ENCODE data around the gene SNX18. TPM values are rescaled to one million over a fixed set of nuclear protein-coding genes. Genes with fewer than 3 reads are reported as not detected.
"Not testable (repeated sequence)": the region's sequence is repeated elsewhere in the genome, so short reads cannot be mapped to it uniquely, and the experiment has no call there.

Gene SNX18
- total and polyA plus RNA-seq, 7 donors = 3.9 to 51.3 (median 37.8) TPM

GRCh38 chr5:54529565-54529964 lies 12.0 kb downstream of the SNX18 start:
- no peak overlapping the region for H3K4me3 ChIP-seq
- intact Hi-C loops (cut with DNase I) = loop anchor here (10.0 kb wide), 1 partner anchor 635 kb away; the partner anchor contains the start of gene GPX8
- peak overlapping the region in 2 of 4 donors; percentile 11 to 99 for H3K27ac ChIP-seq
- H3K36me3 ChIP-seq = no peaks in the 10 kb centered on the region
- TF ChIP-seq, protein P1, sequence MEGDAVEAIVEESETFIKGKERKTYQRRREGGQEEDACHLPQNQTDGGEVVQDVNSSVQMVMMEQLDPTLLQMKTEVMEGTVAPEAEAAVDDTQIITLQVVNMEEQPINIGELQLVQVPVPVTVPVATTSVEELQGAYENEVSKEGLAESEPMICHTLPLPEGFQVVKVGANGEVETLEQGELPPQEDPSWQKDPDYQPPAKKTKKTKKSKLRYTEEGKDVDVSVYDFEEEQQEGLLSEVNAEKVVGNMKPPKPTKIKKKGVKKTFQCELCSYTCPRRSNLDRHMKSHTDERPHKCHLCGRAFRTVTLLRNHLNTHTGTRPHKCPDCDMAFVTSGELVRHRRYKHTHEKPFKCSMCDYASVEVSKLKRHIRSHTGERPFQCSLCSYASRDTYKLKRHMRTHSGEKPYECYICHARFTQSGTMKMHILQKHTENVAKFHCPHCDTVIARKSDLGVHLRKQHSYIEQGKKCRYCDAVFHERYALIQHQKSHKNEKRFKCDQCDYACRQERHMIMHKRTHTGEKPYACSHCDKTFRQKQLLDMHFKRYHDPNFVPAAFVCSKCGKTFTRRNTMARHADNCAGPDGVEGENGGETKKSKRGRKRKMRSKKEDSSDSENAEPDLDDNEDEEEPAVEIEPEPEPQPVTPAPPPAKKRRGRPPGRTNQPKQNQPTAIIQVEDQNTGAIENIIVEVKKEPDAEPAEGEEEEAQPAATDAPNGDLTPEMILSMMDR (IDR thresholded peaks at IDR 0.05) = no peak
- TF ChIP-seq POLR2AphosphoS5 (IDR thresholded peaks at IDR 0.05) (no peak), POLR2A (IDR thresholded peaks at IDR 0.05) (no peak), EP300 (IDR thresholded peaks at IDR 0.05) (no peak)
- no peaks in the 10 kb centered on the region for H3K9me3 ChIP-seq
- 57 to 84% methylated on average over 2 of the region's 2 CpGs for WGBS, 2 donors
- no peaks in the 10 kb centered on the region for H3K27me3 ChIP-seq
- no peak for DNase-seq
- peaks cover 0 to 92% (median 64%) of the 10 kb centered on the region in 4 donors for H3K4me1 ChIP-seq

GRCh38 chr5:54531546-54531945 lies 14.0 kb downstream of the SNX18 start:
- no peak for TF ChIP-seq EP300 (IDR thresholded peaks at IDR 0.05)
- no peak for TF ChIP-seq POLR2A (IDR thresholded peaks at IDR 0.05)
- TF ChIP-seq POLR2AphosphoS5 (IDR thresholded peaks at IDR 0.05) = no peak
- TF ChIP-seq, protein P1 (IDR thresholded peaks at IDR 0.05) = no peak
- H3K27me3 ChIP-seq = no peaks in the 10 kb centered on the region
- H3K27ac ChIP-seq = peak overlapping the region in 2 of 4 donors; percentile 83 to 85
- no peaks in the 10 kb centered on the region for H3K9me3 ChIP-seq
- H3K4me1 ChIP-seq = peaks cover 0 to 88% (median 57%) of the 10 kb centered on the region in 4 donors
- H3K4me3 ChIP-seq = no peak overlapping the region
- intact Hi-C loops (cut with DNase I) = loop anchor here (5.0 kb wide), 1 partner anchor 131 kb away; no protein-coding TSS in a partner anchor
- 69 to 77% methylated on average over 12 of the region's 12 CpGs for WGBS, 2 donors
- no peak for DNase-seq
- H3K36me3 ChIP-seq = no peaks in the 10 kb centered on the region

GRCh38 chr5:54533541-54534190 lies 16.1 kb downstream of the SNX18 start:
- Histone ChIP-seq H3K4me1 (peaks cover 0 to 78% (median 54%) of the 10 kb centered on the region in 4 donors), H3K9me3 (no peaks in the 10 kb centered on the region), H3K4me3 (peak overlapping the region in 1 of 4 donors; percentile 1), H3K27me3 (no peaks in the 10 kb centered on the region), H3K27ac (peak overlapping the region; percentile 59 to 85 (median 72)), H3K36me3 (no peaks in the 10 kb centered on the region)
- no peak for DNase-seq
- TF ChIP-seq EP300 (IDR thresholded peaks at IDR 0.05) = no peak
- peak in 2 of 4 donors; percentile 15 to 51 for TF ChIP-seq POLR2AphosphoS5 (IDR thresholded peaks at IDR 0.05)
- WGBS, 2 donors = 74 to 85% methylated on average over 10 of the region's 10 CpGs
- intact Hi-C loops (cut with DNase I) = loop anchor here (5.0 kb wide), 1 partner anchor 129 kb away; no protein-coding TSS in a partner anchor

DNA sequence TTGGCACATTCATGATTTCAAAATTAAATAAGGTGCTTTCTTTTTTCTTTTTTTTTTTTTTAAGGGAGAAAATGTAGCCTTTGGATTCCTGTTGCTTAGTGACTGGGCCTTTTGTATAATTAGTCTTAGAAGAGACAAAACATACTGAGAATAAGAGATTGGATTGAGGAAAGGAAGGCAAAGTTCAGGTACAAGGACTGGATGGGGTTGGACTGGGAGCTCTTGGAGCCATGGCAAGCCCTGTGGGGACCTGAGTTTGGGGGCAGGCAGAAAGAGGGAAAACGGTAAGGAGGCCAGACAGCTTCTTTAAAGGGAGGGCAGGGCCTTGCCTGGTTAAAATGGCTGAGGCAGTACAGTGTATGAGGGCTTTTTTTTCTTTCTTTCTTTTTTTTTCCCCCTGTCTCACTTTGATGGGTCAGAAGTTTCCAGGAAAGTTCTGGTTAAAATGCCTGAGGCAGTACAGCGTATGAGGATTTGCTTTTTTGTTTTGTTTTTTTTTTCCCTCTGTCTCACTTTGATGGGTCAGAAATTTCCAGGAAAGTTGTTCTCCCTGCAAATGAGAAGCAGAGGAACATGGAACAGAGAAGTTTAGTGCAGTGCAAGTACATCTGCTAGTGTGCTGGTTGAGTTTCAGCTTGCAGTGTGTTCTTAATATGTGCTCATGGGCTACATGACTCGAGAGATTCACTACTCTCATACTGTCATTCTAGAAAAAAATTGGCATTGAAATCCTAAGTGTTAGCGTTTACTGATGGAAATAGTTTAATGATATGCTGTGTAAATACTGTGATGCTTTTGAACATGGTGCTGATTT lies 16.8 kb downstream of the SNX18 start:
- intact Hi-C loops (cut with DNase I) = loop anchor here (5.0 kb wide), 1 partner anchor 128 kb away; no protein-coding TSS in a partner anchor
- Histone ChIP-seq H3K36me3 (no peaks in the 10 kb centered on the region), H3K27ac (peak overlapping the region; percentile 59 to 85 (median 72)), H3K4me1 (peaks cover 0 to 76% (median 50%) of the 10 kb centered on the region in 4 donors), H3K4me3 (peak overlapping the region in 1 of 4 donors; percentile 1), H3K9me3 (no peaks in the 10 kb centered on the region), H3K27me3 (no peaks in the 10 kb centered on the region)
- no peak for DNase-seq
- WGBS, 2 donors = 75 to 77% methylated on average over 4 of the region's 4 CpGs
- TF ChIP-seq POLR2A (IDR thresholded peaks at IDR 0.05) = no peak
- peak in 1 of 4 donors; percentile 0 for TF ChIP-seq POLR2AphosphoS5 (IDR thresholded peaks at IDR 0.05)

- Histone ChIP-seq H3K27ac (peak overlapping the region in 2 of 4 donors; percentile 83 to 85), H3K27me3 (no peaks in the 10 kb centered on the region), H3K4me1 (peaks cover 0 to 67% (median 49%) of the 10 kb centered on the region in 4 donors), H3K36me3 (no peaks in the 10 kb centered on the region), H3K4me3 (no peak overlapping the region), H3K9me3 (no peaks in the 10 kb centered on the region)
- no peak for DNase-seq
- TF ChIP-seq, protein P1 (IDR thresholded peaks at IDR 0.05) = no peak
- TF ChIP-seq POLR2AphosphoS5 (IDR thresholded peaks at IDR 0.05) (no peak), EP300 (IDR thresholded peaks at IDR 0.05) (no peak), POLR2A (IDR thresholded peaks at IDR 0.05) (no peak)
- WGBS, 2 donors = 77 to 92% methylated on average over 4 of the region's 4 CpGs
- intact Hi-C loops (cut with DNase I) = no loop called here
Observed at GRCh38 chr5:54535149-54535844, 17.7 kb downstream of the SNX18 start.

DNA sequence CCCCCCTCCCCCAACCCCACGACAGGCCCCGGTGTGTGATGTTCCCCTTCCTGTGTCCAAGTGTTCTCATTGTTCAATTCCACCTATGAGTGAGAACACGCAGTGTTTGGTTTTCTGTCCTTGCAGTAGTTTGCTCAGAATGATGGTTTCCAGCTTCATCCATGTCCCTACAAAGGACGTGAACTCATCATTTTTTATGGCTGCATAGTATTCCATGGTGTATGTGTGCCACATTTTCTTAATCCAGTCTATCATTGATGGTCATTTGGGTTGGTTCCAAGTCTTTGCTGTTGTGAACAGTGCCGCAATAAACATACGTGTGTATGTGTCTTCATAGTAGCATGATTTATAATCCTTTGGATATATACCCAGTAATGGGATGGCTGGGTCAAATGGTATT lies 18.8 kb downstream of the SNX18 start:
- H3K4me1 ChIP-seq = peaks cover 0 to 60% (median 47%) of the 10 kb centered on the region in 4 donors
- H3K27me3 ChIP-seq; intact Hi-C loops (cut with DNase I); DNase-seq; H3K27ac ChIP-seq; H3K9me3 ChIP-seq; H3K36me3 ChIP-seq; H3K4me3 ChIP-seq: not testable (repeated sequence)
- WGBS, 2 donors = 90 to 93% methylated on average over 6 of the region's 6 CpGs

DNA sequence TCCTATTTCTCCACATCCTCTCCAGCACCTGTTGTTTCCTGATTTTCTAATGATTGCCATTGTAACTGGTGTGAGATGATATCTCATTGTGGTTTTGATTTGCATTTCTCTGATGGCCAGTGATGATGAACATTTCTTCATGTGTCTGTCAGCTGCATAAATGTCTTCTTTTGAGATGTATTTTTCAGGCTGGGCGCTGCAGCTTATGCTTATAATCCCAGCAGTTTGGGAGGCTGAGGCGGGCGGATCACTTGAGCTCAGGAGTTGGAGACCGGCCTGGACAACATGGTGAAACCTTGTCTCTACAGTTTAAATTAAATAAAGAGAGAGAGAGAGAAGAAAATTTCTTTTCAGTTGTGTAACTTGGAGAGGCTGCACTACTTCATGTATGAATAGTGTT lies 19.3 kb downstream of the SNX18 start:
- H3K36me3 ChIP-seq; H3K4me3 ChIP-seq; H3K27me3 ChIP-seq; intact Hi-C loops (cut with DNase I); DNase-seq; H3K9me3 ChIP-seq: not testable (repeated sequence)
- peak overlapping the region in 2 of 4 donors; percentile 26 to 62 for H3K27ac ChIP-seq
- WGBS, 2 donors = 70 to 85% methylated on average over 4 of the region's 4 CpGs
- H3K4me1 ChIP-seq = peaks cover 0 to 60% (median 47%) of the 10 kb centered on the region in 4 donors
